Lung microvascular endothelial cell (primary cell): ENCODE data around the gene ABCB10. TPM values are rescaled to one million over a fixed set of nuclear protein-coding genes. Genes with fewer than 3 reads are reported as not detected.
"Not testable (repeated sequence)": the region's sequence is repeated elsewhere in the genome, so short reads cannot be mapped to it uniquely, and the experiment has no call there.

Experiments used
- DNase-seq, 2 donors: peaks; one replicate each; pipeline versions ENCODE4 v3.0.0 to v3.0.0-alpha.2; 2010; ENCODE audit warnings: low read depth in 2 of 2
- total RNA-seq: library from RNA; depleted of rRNA; stranded (reverse); fragments of >200 nt; gene quantifications from 2 replicates; pipeline ENCODE4 v1.2.1, GENCODE V29; 2014

The ABCB10 gene
- 16.6 and 24.2 TPM in 2 replicates for total RNA-seq

DNA sequence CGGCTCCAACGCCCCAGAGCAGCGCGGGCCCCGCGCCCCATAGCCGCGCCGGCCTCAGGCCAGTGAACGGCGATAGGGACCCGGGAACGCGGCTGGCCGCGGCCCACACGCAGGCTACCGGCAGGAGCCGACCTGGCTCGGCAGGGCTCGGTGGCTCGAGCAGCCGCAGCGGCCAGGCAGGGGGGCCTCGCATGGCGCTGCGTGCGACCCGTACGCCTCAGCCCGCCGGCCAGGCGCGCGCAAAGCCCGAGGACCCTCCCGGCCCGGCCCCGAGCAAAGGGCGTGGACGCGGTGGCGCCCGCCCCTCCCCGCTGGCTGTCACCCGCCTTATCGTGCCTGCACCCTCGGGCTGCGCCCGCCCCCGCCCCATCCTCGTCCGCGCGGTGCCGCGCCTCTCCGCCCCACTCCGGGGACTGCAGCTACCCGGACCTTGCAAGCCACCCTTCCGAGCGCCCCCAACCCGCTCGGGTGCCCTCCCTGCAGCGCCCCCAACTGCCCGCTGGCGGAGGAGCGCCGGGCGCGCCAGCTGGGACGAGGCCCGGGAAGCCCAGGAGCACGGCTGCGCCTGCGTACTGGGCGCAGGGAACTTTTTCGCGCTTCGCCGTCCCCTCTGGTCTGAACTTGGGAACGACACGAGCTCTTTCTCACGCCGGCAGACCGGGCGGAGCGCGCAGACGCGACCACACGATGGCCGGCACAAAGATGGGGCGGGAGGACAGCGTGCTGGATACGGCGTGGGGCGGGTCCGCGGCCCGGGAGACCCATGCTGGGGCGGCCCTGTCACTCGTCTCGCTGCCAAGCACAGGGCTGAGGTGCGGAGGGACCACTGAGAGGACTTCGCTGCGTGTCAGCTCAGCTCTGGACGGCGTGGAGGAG, at the start of gene ABCB10:
Gene ABCB10, minus strand, starts transcription at position 248 of the 876 bp plus-strand sequence. Its CDS starts 55 bp downstream, at position 193.
- peak; percentile 98 to 99 for DNase-seq

DNA sequence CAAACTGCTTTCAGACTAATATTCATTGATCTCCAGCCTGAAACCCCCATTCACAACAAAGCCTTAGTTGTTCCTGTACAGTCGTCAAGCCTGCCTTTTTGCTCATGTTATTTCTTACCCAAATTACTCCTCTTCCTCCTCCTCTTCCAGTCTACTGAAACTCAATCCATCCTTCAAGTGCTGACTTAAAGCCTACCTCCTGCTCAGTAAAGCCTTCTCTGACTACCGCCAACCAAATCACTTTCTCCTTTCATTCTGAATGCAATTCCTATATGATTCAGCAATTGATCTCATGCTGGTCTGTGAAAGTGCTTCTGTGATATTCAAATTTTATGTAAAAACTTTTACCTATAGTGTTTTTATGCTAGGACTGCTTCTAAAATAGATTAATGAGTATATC, 48.9 kb upstream of the ABCB10 start:
- no peak for DNase-seq

GRCh38 chr1:229603371-229604005, 45.0 kb upstream of the ABCB10 start:
- no peak for DNase-seq

GRCh38 chr1:229600229-229600628, 41.7 kb upstream of the ABCB10 start:
- DNase-seq = no peak

- DNase-seq = no peak
These were observed 40.9 kb upstream of the ABCB10 start for GRCh38 chr1:229599218-229599954.

DNA sequence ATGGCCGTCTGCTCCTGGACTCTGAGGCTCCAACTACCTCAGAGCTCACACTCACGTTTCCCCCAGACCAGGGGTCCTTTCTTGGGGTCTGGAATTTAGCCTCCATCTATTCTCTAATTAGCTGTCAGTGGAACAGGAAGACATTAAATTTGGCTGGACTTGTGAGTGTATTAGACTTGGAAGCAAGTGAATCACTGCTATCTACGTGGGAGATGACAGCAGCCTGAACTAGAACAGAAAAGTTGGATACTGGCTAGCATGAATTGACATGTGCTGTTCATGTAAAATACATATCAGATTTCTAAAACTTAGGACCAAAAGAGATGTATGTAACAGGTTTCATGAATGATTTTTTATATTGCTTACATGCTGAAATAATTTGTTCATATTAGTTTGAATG, 39.4 kb upstream of the ABCB10 start:
- DNase-seq = peak in 1 of 2 donors; percentile 41

GRCh38 chr1:229596925-229597699, 38.6 kb upstream of the ABCB10 start:
- peak in 1 of 2 donors; percentile 60 for DNase-seq

GRCh38 chr1:229595876-229596275, 37.4 kb upstream of the ABCB10 start:
- not testable (repeated sequence) for DNase-seq

- no peak for DNase-seq
These were observed 35.9 kb upstream of the ABCB10 start for GRCh38 chr1:229594227-229595008.

GRCh38 chr1:229593800-229594199, 35.3 kb upstream of the ABCB10 start:
- DNase-seq = no peak

GRCh38 chr1:229590119-229590518, 31.6 kb upstream of the ABCB10 start:
- DNase-seq = no peak

- DNase-seq = peak in 1 of 2 donors; percentile 9
These were observed 26.8 kb upstream of the ABCB10 start for GRCh38 chr1:229585338-229585737.

DNA sequence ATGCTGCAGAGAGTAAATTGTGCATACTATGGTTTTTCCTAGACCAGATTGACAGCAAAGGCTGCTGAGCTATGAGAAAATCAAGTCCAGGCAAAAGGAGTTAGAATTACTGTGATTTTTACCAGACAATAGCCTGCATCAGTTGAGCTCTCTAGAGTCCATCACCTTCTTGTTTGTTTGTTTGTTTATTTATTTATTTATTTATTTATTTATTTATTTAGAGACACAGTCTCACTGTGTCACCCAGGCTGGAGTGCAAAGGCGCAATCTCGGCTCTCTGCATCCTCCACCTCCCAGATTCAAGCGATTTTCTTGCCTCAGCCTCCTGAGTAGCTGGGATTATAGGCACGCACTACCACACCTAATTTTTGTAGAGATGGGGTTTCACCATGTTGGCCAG, 24.2 kb upstream of the ABCB10 start:
- no peak for DNase-seq

DNA sequence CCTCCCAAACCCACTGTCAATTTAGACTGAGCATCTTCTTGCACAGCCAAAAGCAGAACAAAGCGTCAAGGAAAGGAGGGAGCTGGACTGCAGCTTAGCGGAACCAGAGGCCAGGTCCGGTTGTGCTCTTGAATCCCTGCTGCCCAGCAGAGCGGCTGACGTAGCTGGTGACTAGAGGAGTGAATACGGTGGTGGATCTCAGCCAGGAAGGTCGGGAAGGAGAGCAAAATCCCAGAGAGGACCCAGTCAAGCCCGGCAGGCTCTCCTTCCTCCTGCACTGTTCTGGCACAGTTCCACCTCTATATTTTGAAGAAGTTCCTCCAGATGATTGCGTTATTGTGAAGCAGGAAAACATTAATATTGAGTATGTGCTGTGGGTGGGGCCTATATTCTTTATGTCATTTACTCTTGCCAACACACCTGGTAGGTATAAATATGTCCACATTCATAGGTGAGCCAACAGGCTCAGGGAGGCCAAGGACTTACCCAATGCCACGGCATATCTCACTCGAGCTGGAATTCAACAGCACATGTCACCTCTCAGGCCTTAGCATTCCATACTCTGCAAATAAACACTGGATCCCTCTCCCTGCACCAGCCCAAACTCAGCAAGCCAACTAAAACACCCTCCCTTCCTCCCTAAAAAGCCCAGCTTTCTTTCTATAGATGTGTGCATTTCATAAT, 23.6 kb upstream of the ABCB10 start:
- DNase-seq = peak; percentile 40 to 71

DNA sequence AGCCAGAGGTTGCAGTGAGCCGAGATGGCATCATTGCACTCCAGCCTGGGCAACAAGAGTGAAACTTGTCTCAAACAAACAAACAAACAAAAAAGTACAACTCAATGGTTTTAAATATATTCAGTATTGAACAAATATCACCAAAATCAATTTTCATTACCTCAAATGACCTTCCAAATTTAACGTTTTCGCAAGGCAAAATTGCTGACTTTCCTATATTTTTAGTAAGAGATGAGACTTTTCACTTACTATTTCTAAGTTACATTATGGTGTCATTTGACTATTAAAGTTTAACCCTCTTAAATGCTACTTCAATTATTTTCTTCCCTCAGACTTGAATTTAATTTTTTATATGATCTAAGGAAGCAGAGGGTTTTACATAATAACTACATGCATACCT, 23.0 kb upstream of the ABCB10 start:
- DNase-seq = no peak

DNA sequence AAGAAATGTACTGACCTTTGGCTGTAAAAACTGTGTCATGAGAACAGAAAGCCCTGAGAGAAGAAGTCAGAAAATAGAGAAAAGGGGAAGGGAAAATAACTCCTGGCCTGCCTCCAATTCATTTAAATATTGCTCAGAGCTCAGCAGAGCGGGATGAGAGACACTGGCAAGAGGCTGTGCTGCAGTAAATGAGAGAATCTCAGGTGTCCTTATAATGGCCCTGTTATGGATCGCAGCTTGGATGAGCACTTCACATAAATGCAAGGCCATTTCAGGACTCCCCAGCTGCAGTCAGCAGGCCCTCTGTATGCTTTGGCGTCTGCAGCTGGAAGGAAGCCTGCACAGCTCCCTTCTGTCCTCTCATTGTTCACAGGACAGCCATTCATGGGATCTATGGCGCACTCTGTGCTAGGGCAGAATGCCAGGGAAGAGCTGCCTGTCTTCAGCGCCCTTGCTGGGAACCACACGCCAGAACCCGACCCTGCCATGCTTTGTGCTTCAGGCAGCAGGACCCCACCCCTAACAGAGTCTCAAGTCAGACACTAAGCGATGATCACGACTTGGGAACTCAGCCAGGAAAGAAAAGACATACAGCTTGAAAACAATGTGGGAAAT, 20.7 kb upstream of the ABCB10 start:
- peak; percentile 78 to 95 for DNase-seq

GRCh38 chr1:229578168-229579058, 19.9 kb upstream of the ABCB10 start:
- no peak for DNase-seq

- no peak for DNase-seq
These were observed 16.4 kb upstream of the ABCB10 start for GRCh38 chr1:229574679-229575442.
